Vagina (tissue), 2 donors: ENCODE measurements around the gene CST9.

Experiments
- CTCF ChIP-seq, 3 experiments: fragments of 450-650 bp in 2 of 3; fragments of 200-600 bp in 1 of 3; sonication (generic) in 1 of 3; IDR thresholded peaks; one replicate each; pipeline ENCODE4 v1.5.1; 2017 to 2019; ENCODE audit warnings: antibody characterized with exemption in 3 of 3, mild to moderate bottlenecking in 2 of 3, moderate library complexity in 2 of 3
- POLR2A ChIP-seq, 2 donors: fragments of 450-650 bp; IDR thresholded peaks; one replicate each; pipeline ENCODE4 v1.6.1; 2017; ENCODE audit warnings: antibody characterized with exemption in 2 of 2, mild to moderate bottlenecking in 2 of 2, moderate library complexity in 2 of 2
- POLR2AphosphoS5 ChIP-seq, 2 donors: sonication (generic); formaldehyde crosslinking; IDR thresholded peaks; one replicate each; pipeline ENCODE4 v1.9.0; 2017; ENCODE audit warnings: antibody characterized with exemption in 2 of 2, mild to moderate bottlenecking in 2 of 2, low read depth in 1 of 2; ENCODE audit not compliant: insufficient read depth in 1 of 2

- TF ChIP-seq CTCF (IDR thresholded peaks at IDR 0.05) (no peak), POLR2A (IDR thresholded peaks at IDR 0.05) (no peak), POLR2AphosphoS5 (IDR thresholded peaks at IDR 0.05; ENCODE audit: insufficient read depth in 1 of 2, low read depth in 1 of 2) (no peak)
Measured at GRCh38 chr20:23574977-23575376, 30.7 kb downstream of the CST9 start.
